Upper lobe of right lung (tissue), 1 donor: ENCODE results near the gene TMEM232. TPM values are rescaled to one million over a fixed set of nuclear protein-coding genes. Genes with fewer than 3 reads are reported as not detected.

Source experiments
- ATAC-seq: fragments of 200-7000 bp; cut with Tn5 transposase; one replicate; pipeline ENCODE4 v1.9.1; 2020; ENCODE audit warnings: mild to moderate bottlenecking, moderate library complexity
- DNase-seq: peaks from one replicate; pipeline ENCODE4 v3.0.0-alpha.2; 2020
- H3K27ac ChIP-seq: fragments of 200-600 bp; one replicate; pipeline ENCODE4 v1.8.0; 2022
- H3K27me3 ChIP-seq: fragments of 200-600 bp; one replicate; pipeline ENCODE4 v1.8.0; 2022; ENCODE audit warnings: mild to moderate bottlenecking
- H3K36me3 ChIP-seq: fragments of 200-600 bp; one replicate; pipeline ENCODE4 v1.8.0; 2022
- H3K4me1 ChIP-seq: fragments of 200-600 bp; one replicate; pipeline ENCODE4 v1.8.0; 2022
- H3K4me3 ChIP-seq: fragments of 200-600 bp; one replicate; pipeline ENCODE4 v1.8.0; 2022; ENCODE audit warnings: mild to moderate bottlenecking
- H3K9me3 ChIP-seq: fragments of 200-600 bp; one replicate; pipeline ENCODE4 v1.8.0; 2022
- CTCF ChIP-seq: fragments of 200-600 bp; IDR thresholded peaks from one replicate; pipeline ENCODE4 v1.8.0; 2022; ENCODE audit warnings: antibody characterized with exemption
- intact Hi-C: fragments of 100-400 bp; cut with DNase I; formaldehyde crosslinking; loops from one replicate; pipeline ENCODE4 v1.11.0; 2022
- total RNA-seq: library from RNA; stranded (reverse); fragmentation: NEBNext Ultra II Directional; extraction: Animal tissue kit (Norgen Biotek cat#: 25700); gene quantifications from one replicate; pipeline ENCODE4 v1.2.1, GENCODE V29; 2021
- donor health status: DM: no; HTN: yes; CAD: no; lungs with severe emphysema.

Gene TMEM232
- total RNA-seq, 1 donor from 2014 or later = 3.6 TPM

- intact Hi-C loops = no loop called here
- Histone ChIP-seq H3K36me3 (no peaks in the 10 kb centered on the region), H3K4me3 (no peak overlapping the region), H3K4me1 (no peaks in the 10 kb centered on the region), H3K27ac (no peak overlapping the region), H3K27me3 (no peaks in the 10 kb centered on the region), H3K9me3 (no peaks in the 10 kb centered on the region)
- no peak for ATAC-seq
- TF ChIP-seq CTCF = no peak
- no peak for DNase-seq
Measured at GRCh38 chr5:110525762-110526161, 200.7 kb downstream of the TMEM232 start.

DNA sequence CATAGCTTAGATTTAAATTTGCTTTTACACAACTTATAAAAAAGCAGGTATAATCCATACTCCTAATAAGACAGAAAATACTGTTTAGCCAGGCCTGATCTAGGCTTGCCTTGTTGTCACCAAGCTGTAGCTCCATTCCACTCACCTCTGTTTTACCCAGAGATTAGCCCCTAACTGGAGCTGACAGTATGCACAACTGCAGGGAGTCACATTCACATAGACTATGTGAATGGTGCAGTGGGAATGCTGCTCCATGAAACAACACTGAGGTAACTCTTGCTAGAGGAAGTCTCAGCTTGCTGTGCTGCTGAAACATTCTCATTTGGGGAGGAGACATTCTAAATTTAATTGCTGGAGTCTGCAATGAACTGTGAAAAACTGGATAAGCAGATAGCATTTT, 209.1 kb downstream of the TMEM232 start:
- Histone ChIP-seq H3K4me3 (no peak overlapping the region), H3K36me3 (no peaks in the 10 kb centered on the region), H3K4me1 (no peaks in the 10 kb centered on the region), H3K27ac (no peak overlapping the region), H3K9me3 (no peaks in the 10 kb centered on the region), H3K27me3 (no peaks in the 10 kb centered on the region)
- ATAC-seq = no peak
- intact Hi-C loops = no loop called here
- no peak for TF ChIP-seq CTCF
- no peak for DNase-seq

DNA sequence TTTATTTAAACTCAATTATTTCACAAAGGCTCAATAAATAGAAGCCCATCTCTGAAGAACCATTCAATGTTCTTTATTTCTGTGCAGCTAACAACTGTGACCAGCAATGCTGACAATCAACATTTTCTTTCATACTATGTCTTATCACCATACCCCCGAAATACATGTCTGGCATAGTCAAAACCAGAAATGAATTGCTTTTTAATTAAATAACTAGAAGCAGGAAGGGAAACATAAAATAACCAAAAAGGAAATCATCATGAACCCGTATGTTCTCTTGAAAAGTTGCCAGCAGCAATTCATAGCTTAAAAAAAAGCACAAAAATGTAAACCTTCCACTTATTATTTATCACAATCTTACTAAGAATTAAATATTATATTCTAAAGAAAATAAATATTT, 212.4 kb downstream of the TMEM232 start:
- H3K27me3 ChIP-seq = no peaks in the 10 kb centered on the region
- ATAC-seq (no peak), DNase-seq (no peak)
- TF ChIP-seq CTCF = no peak
- H3K4me3 ChIP-seq = no peak overlapping the region
- H3K4me1 ChIP-seq = no peaks in the 10 kb centered on the region
- H3K27ac ChIP-seq = no peak overlapping the region
- intact Hi-C loops = no loop called here
- no peaks in the 10 kb centered on the region for H3K9me3 ChIP-seq
- H3K36me3 ChIP-seq = no peaks in the 10 kb centered on the region

DNA sequence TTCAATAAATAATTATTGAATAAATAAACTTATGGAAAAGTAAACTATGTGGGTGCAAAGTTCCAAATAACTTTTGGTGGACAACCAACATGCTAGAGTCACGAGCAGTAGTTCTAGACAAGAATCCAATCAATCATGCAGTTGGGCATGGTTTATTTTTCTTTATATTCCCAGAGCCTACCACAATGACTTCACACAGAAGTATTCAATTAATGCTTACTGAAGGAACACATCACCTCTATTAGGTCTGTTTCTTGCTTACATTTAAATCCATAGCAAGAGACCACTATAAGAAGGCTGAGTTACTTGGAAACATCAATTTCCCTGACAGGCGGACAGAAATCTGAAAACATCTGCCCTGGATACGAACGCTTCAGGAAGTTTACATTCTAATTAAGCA, 214.2 kb downstream of the TMEM232 start:
- TF ChIP-seq CTCF = no peak
- Histone ChIP-seq H3K27me3 (no peaks in the 10 kb centered on the region), H3K4me1 (no peaks in the 10 kb centered on the region), H3K9me3 (no peaks in the 10 kb centered on the region), H3K27ac (no peak overlapping the region), H3K36me3 (no peaks in the 10 kb centered on the region), H3K4me3 (no peak overlapping the region)
- ATAC-seq (no peak), DNase-seq (no peak)
- intact Hi-C loops = no loop called here

- H3K9me3 ChIP-seq = no peaks in the 10 kb centered on the region
- ATAC-seq = no peak
- intact Hi-C loops = no loop called here
Measured at GRCh38 chr5:110510146-110510545, 216.3 kb downstream of the TMEM232 start.

More at GRCh38 chr5:110510146-110510545, 216.3 kb downstream of the TMEM232 start:
- Histone ChIP-seq H3K27ac (no peak overlapping the region), H3K36me3 (no peaks in the 10 kb centered on the region), H3K27me3 (no peaks in the 10 kb centered on the region), H3K4me1 (no peaks in the 10 kb centered on the region), H3K4me3 (no peak overlapping the region)
- DNase-seq = no peak
- no peak for TF ChIP-seq CTCF
